AML-193 (cell line): Measurements from ENCODE around the gene NR4A1.

Source experiments
- DNase-seq, 2 experiments: peaks; one replicate each; lab custom pipeline; 2025; lab: John Stamatoyannopoulos, UW

Gene NR4A1

DNA sequence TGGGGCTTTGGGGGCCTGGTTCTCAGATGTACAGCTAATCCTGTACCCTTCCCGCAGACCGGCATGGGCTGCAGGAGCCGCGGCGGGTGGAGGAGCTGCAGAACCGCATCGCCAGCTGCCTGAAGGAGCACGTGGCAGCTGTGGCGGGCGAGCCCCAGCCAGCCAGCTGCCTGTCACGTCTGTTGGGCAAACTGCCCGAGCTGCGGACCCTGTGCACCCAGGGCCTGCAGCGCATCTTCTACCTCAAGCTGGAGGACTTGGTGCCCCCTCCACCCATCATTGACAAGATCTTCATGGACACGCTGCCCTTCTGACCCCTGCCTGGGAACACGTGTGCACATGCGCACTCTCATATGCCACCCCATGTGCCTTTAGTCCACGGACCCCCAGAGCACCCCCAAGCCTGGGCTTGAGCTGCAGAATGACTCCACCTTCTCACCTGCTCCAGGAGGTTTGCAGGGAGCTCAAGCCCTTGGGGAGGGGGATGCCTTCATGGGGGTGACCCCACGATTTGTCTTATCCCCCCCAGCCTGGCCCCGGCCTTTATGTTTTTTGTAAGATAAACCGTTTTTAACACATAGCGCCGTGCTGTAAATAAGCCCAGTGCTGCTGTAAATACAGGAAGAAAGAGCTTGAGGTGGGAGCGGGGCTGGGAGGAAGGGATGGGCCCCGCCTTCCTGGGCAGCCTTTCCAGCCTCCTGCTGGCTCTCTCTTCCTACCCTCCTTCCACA lies 7.6 kb downstream of the NR4A1 start:
- DNase-seq: no peak

DNA sequence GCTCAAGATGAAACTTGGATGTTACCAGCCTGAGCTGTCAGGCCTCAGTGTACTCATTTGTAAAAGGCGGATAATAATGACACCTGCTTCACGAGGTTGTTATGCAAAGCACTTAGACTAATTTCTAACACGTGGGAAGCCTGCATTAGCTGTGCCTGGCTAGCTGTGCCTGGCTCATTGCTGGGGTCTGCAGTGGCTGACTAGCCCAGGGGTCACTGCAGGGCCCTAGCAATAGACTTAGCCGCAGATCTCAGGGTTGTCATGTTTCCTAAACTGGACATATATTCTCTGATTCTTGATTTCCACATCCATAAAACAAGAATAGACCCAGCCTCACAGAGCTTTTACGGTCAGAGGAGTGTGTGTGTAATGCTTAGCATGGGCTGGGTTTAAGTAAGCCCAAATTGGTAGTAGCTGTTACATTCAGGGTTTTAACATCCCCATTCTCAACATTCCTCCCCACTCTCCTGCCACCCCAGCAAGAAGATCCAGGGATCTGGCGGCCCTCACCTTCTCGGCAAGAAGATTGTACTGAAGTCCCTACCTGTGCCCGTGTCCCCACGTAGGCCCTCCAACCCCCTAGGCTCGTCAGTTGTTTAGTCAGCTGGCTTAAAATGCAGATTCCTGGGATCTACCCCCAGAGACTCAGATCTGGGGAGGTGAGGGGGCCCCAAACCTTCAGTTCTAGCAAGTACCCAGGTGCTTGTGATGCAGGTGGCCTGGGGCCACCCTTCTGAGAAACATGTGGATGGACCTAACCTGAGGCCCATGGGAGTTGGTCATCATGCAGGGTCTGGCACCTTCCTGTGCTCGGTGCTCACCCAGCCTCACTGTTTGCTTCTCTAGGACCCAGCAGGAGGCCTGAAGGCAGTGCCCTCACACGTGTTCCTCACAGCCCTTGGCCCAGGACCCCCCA lies 8.6 kb downstream of the NR4A1 start:
- no peak for DNase-seq

DNA sequence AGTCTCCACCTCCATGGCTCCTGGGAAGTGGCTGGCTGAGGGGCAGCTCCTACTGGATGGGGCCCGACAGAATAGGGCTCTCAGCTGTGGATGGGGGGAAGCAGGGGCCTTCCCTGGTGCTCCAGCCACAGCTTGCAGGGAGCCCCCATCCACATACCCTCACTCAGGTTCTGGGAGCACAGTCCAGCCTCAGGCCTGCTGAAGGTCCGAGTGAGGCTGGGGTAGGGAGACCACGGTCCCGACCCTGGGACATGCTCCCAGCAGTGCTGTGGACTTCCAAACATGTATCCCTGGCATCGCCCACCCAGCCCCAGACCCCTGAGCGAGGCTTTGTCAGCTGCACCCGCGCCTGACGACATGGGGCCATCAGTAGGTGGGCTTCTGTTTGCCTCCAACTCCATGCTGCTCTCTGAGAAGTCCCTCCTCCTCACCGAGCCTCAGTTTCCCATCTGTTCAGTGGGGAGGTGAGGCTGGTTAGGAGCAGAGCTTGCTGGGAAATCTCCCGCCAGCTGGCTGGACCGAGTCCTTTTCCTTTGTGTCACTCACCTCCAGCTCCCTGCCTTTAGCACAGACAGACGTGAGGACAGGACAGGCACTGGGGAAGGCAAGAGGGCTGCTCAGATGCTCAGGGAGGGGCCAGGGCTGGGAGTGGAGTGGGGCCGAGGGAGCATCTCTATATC lies 9.4 kb downstream of the NR4A1 start:
- DNase-seq: no peak

DNA sequence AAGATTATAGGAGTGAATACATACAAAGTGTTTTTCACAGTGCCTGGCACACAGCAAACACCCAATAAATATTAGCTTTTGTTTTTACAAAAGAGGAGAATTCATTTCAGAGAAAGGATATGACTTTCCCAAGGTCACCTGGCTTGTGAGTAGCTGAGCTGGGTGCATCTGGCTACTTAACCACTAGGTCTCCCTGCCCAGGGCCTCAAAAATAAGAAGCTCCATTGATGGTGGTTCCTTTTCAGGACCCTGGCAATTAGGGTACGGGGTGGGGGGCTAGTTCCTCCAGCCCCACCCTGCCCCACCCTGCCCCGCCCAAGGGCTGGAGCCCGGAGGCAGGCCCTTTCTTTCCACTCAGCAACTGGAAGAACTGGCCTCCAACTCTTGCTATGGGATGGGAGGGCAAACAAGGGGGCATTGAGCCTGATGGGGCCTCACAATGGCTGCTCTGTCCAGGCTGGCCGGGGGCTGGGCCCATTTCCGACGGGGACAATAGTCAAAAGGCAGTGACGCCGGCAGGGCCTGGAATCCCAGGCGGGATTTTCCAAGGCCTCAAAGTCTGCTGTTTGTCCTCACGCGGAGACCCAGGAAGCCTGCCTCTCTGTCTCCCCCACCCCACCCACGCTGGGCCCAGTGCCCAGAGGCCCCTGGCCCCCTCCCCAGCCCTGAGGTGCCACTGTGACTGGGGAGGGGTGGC lies 10.4 kb downstream of the NR4A1 start:
- DNase-seq: no peak

DNA sequence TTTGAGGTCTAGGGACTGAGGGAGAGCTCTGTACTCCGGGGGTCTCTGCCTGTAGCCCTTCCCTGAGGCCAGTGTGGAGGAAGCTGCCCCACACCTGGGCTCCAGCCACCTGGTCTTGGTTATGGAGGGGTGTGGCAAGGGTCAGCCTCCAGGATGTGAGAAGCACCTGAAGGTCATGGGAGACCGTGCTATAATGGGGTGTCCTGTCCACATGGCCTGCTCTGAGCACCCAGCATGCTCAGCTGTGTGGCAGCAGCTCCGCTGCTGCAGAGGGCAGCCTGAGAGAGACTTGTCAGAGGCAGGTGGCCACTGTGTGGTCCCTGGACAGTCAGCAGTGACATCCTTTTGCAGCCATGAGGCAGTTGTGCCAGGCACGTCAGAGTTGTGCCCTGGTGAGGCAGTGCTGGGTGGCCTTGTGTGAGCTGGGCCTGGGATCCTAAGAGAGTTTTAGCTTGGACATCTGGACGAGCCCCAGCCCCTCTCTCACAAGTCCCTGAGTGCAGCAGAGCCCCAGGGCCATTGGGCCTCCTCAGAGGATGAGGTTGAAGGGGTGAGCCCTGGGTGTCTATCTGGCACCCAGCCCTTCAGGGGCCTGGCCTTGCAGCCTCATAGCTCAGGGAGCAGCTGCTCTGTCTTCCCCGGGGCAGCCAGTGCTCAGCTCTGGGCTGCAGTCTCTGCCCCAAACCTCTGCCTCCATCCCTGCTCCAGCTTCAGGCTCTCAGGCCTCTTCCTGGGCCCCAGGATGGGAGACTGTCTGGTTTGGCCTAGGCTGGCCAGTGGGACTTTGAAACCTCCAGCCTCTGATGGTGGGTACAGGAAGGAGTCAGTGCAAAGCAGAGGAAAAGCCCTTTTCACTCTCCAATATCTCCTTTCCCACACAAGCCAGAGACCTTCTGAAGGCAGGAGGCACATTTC lies 11.2 kb downstream of the NR4A1 start:
- DNase-seq: no peak

DNA sequence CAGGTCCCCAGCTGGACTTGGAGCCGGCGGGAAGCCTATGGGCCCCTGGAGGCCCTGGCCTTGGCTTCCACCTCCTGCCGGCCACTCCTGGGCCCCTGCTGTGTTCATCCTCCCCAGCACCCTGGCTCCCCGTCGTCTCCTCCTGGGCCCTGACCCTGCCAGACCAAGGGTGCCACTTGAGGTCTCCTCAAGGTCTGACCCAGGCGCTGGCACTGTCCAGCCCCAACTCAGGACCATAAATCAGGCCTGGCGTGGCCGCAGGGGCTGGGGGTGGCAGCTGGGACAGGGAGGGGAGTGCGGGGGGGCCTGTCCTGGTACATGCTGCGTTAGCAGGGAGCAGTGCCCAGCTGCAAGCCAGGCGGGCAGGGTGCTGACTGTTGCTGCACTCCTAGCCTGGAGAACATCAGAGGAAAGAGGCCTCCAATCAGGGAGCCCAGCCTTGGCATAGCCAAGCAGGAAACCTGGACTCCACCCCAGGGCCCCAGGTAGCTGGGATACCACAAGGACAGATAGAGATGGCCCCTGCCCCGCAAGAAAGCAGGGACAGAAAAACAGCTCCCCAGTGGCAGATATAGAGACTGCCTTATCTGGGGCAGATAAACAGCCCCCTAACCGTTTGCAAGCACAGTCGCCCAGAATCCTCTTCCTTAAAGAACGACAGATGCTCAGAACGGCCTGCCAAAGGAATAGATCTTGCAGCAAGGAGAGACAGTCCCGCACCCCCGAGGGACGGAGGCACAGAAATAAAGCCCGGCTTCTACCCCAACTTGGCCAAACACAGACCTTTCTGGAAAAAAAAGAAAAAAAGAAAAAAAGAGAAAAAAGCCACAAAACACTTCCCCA lies 12.1 kb downstream of the NR4A1 start:
- DNase-seq: no peak

DNA sequence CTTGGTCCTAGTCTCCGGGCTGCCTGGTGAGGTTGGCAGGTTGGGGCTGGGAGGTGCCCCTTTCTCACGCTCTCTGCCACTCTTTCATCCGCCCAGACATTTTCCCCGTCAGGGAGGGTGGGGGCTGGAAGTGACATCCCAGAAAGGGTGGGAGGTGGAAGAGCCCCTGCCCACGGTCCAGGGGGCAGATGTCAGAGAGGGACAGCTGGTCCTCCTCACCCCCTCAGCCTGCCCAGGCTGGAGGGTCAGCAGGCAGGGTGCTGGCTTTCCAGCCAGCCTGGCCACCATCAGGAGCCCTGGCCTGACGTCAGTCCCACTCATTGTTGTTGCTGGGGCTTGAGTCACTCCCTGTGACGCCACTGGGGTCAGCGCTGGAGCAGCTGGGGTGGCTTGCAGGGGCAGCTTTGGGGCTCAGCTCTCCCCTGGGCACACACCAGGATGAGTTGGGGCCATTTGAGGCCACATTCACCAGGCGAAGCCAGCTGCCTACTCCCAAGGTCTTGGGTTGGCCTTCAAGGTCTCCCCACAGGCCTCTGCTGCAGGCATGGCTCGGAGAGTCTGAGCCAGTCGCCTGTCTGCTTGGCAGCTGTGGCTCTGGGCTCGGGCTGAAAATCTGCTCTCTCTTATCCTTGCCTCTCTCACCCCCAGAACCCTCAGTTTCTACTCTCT lies 12.9 kb downstream of the NR4A1 start:
- no peak for DNase-seq

DNA sequence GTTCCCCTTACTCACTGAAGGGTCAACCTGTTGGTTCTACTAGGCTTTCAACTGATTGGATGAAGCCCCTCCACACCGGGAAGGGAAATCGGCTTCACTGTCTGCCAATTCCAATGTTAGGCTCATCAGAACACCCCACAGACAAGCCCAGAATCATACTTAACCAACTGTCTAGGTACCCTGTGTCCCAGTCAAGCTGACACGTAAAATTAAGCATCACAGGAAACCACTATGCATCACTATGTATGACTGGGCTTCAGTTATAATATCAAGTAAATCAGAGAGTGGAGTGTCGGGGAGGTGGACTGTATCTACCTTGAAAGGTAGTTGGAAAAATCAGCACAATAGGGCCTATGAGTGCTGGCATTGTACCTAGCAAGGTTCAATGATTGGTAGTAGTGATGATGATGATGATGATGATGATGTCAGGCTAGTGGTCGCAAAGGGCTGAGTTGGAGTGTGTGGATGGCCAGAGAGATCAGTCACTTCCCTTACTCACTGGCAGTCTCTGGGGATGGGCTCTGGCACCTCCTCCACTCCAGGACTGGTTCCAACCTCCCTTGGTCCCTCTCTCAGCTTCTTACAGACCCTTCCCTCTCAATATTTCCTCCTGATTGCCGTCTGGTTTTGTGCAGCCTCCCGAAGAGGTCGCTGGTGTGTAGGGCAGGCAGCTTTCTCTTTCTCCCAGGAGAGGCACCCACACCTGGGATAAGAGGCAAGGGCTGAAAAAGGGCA lies 15.3 kb downstream of the NR4A1 start:
- no peak for DNase-seq

DNA sequence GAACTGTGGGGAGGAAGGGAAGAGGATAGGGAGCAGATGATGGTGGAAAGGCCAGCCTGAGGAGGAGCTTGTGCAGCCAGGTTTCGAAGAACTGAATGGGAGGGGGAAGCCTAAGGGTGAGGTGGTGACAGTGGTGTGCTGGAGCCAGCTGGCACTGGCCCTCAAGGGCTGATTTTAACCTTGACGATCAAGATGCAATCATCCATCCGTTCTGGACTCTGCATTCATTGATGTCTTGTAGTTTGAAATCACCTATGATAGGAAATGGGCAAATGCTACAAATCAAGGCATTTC lies 15.8 kb downstream of the NR4A1 start:
- DNase-seq: no peak

DNA sequence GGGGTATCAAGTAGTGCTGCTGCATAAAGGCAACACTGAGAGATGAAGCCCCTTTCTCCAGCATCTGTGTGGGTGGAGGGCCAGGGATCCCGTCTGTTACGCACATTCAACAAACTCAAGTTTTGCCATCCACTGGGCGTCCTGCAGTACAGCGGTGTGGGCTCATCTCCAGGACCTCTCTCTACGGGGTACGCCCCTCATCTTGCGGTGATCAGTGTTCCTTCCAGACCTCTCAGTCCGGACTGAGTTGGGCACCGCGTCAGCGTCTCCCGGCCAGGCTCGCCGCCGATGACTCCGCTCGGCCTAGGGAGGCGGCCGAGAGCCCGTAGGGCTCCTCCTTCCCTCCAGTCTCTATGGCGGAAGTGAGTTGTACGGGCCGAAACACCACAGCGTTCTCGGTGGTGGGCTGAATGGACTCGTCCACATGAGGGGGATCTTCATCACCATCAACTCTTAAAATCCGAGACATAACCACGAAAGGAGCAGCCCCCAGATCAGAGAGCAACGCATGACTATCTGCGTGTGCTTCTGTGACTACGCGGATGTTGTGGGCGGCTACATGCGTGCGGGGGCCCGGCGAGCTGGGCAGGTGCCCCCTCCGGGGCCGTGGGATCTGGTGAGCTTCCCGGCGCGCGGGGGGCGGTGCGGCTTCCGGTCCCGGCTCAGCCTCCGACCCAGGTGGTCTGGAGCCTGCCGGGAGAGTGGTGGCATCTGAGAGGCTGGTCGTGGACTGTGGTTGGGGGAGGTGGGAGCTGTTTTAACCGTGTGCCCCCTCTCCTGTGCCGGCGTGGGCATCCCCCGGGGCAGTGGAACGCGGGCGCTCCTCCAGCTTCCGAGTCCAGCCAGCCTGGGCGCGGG lies 18.3 kb downstream of the NR4A1 start, which contains the start of gene ATG101:
Gene ATG101 (plus strand): TSS at position 652 of the 858 bp plus-strand sequence. CDS start 3,673 bp downstream, outside the sequence.
- DNase-seq: peak; percentile 85 to 89

DNA sequence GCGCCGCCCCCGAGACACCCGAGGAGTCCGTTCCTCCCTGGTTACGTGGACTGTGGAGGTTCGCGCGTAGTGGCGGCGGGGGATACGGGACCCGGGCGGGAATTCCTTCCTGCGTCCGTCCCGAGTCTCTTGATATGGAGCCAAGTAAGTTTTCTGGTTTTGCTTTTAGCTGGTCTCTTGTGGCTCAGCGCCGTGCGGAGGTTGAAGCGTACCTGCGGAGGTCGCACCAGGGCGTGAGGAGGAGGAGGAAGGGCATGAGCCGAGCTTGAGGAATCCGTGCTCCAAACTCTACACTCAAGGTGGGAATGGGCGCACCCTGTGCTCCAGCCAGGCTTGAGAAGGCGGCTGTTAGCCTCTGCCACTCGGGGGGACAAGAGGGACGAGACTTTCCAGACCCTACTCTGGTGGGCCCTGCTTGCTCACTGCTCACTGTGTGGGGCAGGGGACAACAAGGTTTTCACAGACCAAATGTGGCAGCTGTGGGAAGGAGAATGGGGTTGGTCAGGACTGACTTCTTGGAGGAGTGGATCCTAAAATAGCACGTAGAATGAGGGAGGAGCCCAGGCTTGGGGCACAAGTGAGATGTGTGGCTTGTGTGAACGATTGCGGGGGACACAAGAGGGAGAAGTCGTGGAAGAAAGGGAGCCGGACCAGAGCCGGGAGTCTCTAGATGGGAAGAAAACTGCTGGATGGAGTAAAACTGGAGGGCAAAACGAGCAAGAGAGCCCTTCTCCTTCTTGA lies 19.1 kb downstream of the NR4A1 start:
- DNase-seq: no peak

DNA sequence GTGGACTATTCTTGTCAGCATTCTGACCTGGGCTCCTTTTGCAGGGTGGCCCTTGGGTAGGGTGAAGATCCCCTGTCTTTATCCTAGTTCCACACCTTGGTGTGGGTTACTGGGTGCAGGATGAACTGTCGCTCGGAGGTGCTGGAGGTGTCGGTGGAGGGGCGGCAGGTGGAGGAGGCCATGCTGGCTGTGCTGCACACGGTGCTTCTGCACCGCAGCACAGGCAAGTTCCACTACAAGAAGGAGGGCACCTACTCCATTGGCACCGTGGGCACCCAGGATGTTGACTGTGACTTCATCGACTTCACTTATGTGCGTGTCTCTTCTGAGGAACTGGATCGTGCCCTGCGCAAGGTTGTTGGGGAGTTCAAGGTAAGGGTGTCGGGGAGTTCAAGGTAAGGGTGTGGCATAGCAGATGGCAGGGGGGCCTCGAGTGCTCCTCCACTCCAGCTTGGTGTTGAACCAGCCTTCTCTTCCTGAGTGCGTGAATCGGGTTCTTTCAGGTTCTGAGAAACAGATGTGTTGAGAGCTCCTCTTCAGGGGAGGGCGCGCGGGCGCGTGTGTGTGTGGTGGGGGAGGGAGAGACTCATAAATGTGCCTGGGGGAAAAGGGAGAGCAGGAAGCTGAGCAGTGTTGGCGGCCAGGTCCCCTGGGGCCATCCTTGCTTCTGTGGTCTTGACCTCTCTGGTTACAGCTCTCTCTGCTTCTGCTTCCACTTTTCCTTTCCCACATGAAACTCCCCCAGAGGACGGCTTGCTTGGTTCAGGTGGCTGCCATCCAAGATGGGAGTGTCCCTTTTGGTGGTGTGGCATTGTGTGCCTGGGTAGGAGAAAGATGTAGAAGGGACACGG lies 22.5 kb downstream of the NR4A1 start:
- DNase-seq: peak; percentile 89

DNA sequence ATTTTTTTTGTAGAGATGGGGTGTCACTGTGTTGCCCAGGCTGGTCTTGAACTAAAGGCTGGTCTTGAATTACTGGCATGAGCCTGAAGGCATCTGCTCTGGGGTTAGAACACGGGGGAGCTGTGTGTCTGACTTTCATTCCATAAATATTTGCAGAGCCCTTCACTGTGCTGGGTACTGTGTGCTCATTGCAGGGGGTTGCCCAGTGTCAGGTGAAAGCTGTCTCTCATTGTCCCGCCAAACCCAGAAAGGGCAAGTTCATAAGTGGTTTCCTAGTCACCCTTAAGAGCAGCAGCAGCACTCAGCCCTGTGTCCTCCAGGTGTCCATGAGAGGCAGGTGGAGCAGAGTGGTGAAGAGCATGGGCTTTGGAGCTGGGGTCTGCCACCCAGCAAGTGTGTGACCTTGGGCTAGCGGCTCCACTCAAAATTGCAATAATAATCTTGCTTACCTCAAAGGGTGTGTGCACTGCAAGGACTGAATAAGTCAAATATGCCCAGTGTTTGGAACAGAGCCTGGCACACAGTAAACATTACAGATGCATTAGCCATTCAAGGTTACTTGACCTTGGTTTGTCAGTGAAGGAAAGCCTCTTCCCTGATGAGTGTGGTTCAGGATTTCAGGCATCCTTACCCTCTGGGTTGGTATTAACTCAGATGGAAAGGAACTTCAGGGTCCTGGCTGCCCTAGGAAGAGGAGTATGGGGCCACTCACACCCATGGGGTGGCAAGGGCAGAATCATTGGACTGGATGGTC lies 23.9 kb downstream of the NR4A1 start:
- DNase-seq: no peak

DNA sequence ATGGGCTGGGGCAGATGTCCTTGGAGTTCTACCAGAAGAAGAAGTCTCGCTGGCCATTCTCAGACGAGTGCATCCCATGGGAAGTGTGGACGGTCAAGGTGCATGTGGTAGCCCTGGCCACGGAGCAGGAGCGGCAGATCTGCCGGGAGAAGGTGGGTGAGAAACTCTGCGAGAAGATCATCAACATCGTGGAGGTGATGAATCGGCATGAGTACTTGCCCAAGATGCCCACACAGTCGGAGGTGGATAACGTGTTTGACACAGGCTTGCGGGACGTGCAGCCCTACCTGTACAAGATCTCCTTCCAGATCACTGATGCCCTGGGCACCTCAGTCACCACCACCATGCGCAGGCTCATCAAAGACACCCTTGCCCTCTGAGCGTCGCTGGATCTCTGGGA lies 25.6 kb downstream of the NR4A1 start:
- no peak for DNase-seq

DNA sequence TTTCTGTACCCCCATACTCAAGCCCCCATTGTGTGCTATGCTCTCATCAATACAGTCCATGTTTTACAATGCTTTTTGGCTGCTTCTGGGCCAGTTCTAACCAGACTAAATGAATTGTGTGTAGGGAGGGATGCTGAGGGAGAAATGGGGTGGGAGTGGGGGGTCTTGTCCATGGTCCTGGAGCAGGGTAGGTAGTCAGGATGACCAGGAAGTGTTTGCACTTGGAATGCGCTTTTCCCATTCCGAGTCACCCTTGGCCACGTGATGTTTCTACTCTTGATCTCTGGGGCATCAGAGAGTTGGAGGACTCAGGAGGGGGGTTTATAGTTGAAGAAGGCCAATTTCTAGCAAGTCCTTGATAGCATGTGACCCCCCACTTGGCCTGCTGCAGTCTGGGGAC lies 27.0 kb downstream of the NR4A1 start:
- DNase-seq: no peak
